H1 (cell line): ENCODE data around the gene ACAP3. TPM values are rescaled to one million over a fixed set of nuclear protein-coding genes. Genes with fewer than 3 reads are reported as not detected.

Experiments used
- ASH2L ChIP-seq: fragments of 200-600, 300-600 bp; sonication (generic); IDR thresholded peaks from one replicate; pipeline ENCODE4 v1.7.1; 2017; ENCODE audit warnings: low read length
- ATF2 ChIP-seq: IDR thresholded peaks from 2 replicates; pipeline ENCODE4 v1.6.1; 2012; ENCODE audit warnings: low read length, inconsistent platforms
- CBX5 ChIP-seq: fragments of 300-800, 300-1000 bp; sonication (generic); IDR thresholded peaks from 2 replicates; pipeline ENCODE4 v1.7.1; 2016; ENCODE audit warnings: antibody characterized with exemption, low read length, low read depth
- CHD7 ChIP-seq: fragments of 300-600 bp; sonication (generic); IDR thresholded peaks from 2 replicates; pipeline ENCODE4 v1.7.1; 2012; ENCODE audit warnings: low read length, moderate library complexity, mild to moderate bottlenecking, inconsistent platforms; ENCODE audit not compliant: insufficient replicate concordance
- HDAC2 ChIP-seq, 2 experiments: fragments of 300-600 bp in 1 of 2; sonication (generic) in 1 of 2; IDR thresholded peaks; 2 replicates each; pipeline ENCODE4 v1.6.1; 2011 to 2012; ENCODE audit warnings: low read depth in 2 of 2, low read length in 2 of 2, mild to moderate bottlenecking in 2 of 2, moderate library complexity in 2 of 2, borderline replicate concordance in 1 of 2, inconsistent platforms in 1 of 2
- POLR2A ChIP-seq, 2 experiments: IDR thresholded peaks; 1 replicate in 1 of 2; 2 replicates in 1 of 2; pipeline ENCODE4 v1.6.1; 2011; ENCODE audit warnings: low read depth in 2 of 2, low read length in 2 of 2, mild to moderate bottlenecking in 2 of 2; ENCODE audit errors: control extremely low read depth in 1 of 2
- POLR2AphosphoS5 ChIP-seq: IDR thresholded peaks from 2 replicates; pipeline ENCODE4 v1.6.1; 2011; ENCODE audit warnings: low read depth, low read length
- TEAD4 ChIP-seq: IDR thresholded peaks from 2 replicates; pipeline ENCODE4 v1.6.1; 2012; ENCODE audit warnings: low read depth, low read length, inconsistent platforms, mixed read lengths
- polyA plus RNA-seq, 7 experiments: library from polyadenylated mRNA; depleted of rRNA in 3 of 7; stranded (reverse) in 5 of 7; unstranded in 2 of 7; fragments of >200 nt in 5 of 7; fragments of 200-250 nt in 2 of 7; gene quantifications; 1 replicate in 5 of 7; 2 replicates in 1 of 7; 4 replicates in 1 of 7; pipeline versions ENCODE4 v1.2.1 to v1.2.3, GENCODE V29; 2011 to 2013; ENCODE audit warnings: missing spikeins in 2 of 7, mixed read lengths in 2 of 7
- total RNA-seq: library from RNA; stranded (reverse); fragmentation: NEBNext Ultra II Directional; extraction: Animal tissue kit (Norgen Biotek cat#: 25700); gene quantifications from 2 replicates; pipeline ENCODE4 v1.2.1, GENCODE V29; 2021

The ACAP3 gene
- total and polyA plus RNA-seq, 2 of the 8 experiments (the other 6 are each of a cell fraction or from before 2014, with no cell fraction given) = 14.8 to 28.3 TPM

- TF ChIP-seq CHD7 (no peak), ATF2 (no peak), HDAC2 (IDR thresholded peaks at IDR 0.05; ENCODE audit: borderline replicate concordance in 1 of 2, low read depth in 2 of 2, low read length in 2 of 2) (no peak), CBX5 (no peak), POLR2AphosphoS5 (peak; percentile 73; the same call in 1 of the 2 replicates), POLR2A (IDR thresholded peaks at IDR 0.05; ENCODE audit: control extremely low read depth in 1 of 2, low read depth in 2 of 2, low read length in 2 of 2) (peak in 1 of 2 experiments; percentile 74; a peak in 2 of 3 replicates), TEAD4 (no peak), ASH2L (peak; percentile 46)
Observed at GRCh38 chr1:1324524-1325287, 17.0 kb upstream of the ACAP3 start, which contains the start of the genes CPTP and INTS11 (continued).
